OCI-LY1 (cell line): ENCODE measurements around the gene FAM107B.

Experiments
- H2AFZ ChIP-seq: fragments of 200-600 bp; sonication (generic), shearing (Covaris generic); 2 replicates; pipeline ENCODE4 v1.6.0; 2014; ENCODE audit warnings: antibody characterized with exemption, mild to moderate bottlenecking, low read length
- H3F3A ChIP-seq: fragments of 200-600 bp; sonication (generic), shearing (Covaris generic); 2 replicates; pipeline ENCODE4 v1.6.0; 2014; ENCODE audit warnings: mild to moderate bottlenecking, antibody characterized with exemption, low read length, moderate library complexity; ENCODE audit not compliant: insufficient read depth
- H3K27ac ChIP-seq: fragments of 200-600 bp; sonication (generic); 2 replicates; pipeline ENCODE4 v1.5.1; 2014; ENCODE audit warnings: low read length, mixed run types, mild to moderate bottlenecking, low read depth; ENCODE audit not compliant: poor library complexity, severe bottlenecking
- H3K27me3 ChIP-seq: fragments of 200-600 bp; sonication (generic); 2 replicates; pipeline ENCODE4 v1.6.0; 2014; ENCODE audit warnings: antibody characterized with exemption, mild to moderate bottlenecking, low read length, moderate library complexity; ENCODE audit not compliant: insufficient read depth
- H3K36me3 ChIP-seq: fragments of 200-600 bp; sonication (generic); 2 replicates; pipeline ENCODE4 v1.6.1; 2014; ENCODE audit warnings: mild to moderate bottlenecking, antibody characterized with exemption, low read length, moderate library complexity, mixed read lengths; ENCODE audit not compliant: insufficient read depth
- H3K4me1 ChIP-seq: fragments of 200-600 bp; sonication (generic); 2 replicates; pipeline ENCODE4 v1.5.1; 2014; ENCODE audit warnings: mild to moderate bottlenecking, low read length, moderate library complexity; ENCODE audit not compliant: insufficient read depth, severe bottlenecking
- H3K4me2 ChIP-seq: fragments of 200-600 bp; sonication (generic), shearing (Covaris generic); 2 replicates; pipeline ENCODE4 v1.6.1; 2014; ENCODE audit warnings: low read length
- H3K4me3 ChIP-seq: fragments of 200-600 bp; sonication (generic); 2 replicates; pipeline ENCODE4 v1.5.1; 2014; ENCODE audit warnings: low read length, low read depth, mild to moderate bottlenecking, mixed read lengths; ENCODE audit not compliant: poor library complexity, severe bottlenecking
- H3K79me2 ChIP-seq: fragments of 200-600 bp; shearing (Covaris generic); 2 replicates; pipeline ENCODE4 v1.6.1; 2016; ENCODE audit warnings: mixed run types, low read length, mixed read lengths; ENCODE audit not compliant: insufficient read depth
- H3K9ac ChIP-seq: fragments of 200-600 bp; sonication (generic), shearing (Covaris generic); 2 replicates; pipeline ENCODE4 v1.6.1; 2014; ENCODE audit warnings: mild to moderate bottlenecking, low read length, mixed read lengths
- H3K9me2 ChIP-seq: fragments of 200-600 bp; sonication (generic), shearing (Covaris generic); 2 replicates; pipeline ENCODE4 v1.6.1; 2014; ENCODE audit warnings: low read depth, mild to moderate bottlenecking, low read length, mixed read lengths
- H3K9me3 ChIP-seq: fragments of 200-600 bp; shearing (Covaris generic); 2 replicates; pipeline ENCODE4 v1.6.1; 2014; ENCODE audit warnings: low read length, mixed read lengths
- H4K20me1 ChIP-seq: fragments of 200-600 bp; sonication (generic), shearing (Covaris generic); 2 replicates; pipeline ENCODE4 v1.6.0; 2016; ENCODE audit warnings: mild to moderate bottlenecking, low read length; ENCODE audit not compliant: insufficient read depth
- EZH2 ChIP-seq: fragments of 200-600 bp; sonication (generic), shearing (Covaris generic); IDR thresholded peaks from 2 replicates; pipeline ENCODE4 v1.8.0; 2017; ENCODE audit warnings: borderline replicate concordance, mixed run types, mild to moderate bottlenecking, antibody characterized with exemption, low read length, moderate library complexity, mixed read lengths
- TF ChIP-seq, protein P1 (sequence below): fragments of 200-600 bp; sonication (generic), shearing (Covaris generic); IDR thresholded peaks from 2 replicates; pipeline ENCODE4 v1.5.1; 2017; ENCODE audit warnings: mild to moderate bottlenecking, antibody characterized with exemption, low read length, moderate library complexity, mixed read lengths

FAM107B gene

DNA sequence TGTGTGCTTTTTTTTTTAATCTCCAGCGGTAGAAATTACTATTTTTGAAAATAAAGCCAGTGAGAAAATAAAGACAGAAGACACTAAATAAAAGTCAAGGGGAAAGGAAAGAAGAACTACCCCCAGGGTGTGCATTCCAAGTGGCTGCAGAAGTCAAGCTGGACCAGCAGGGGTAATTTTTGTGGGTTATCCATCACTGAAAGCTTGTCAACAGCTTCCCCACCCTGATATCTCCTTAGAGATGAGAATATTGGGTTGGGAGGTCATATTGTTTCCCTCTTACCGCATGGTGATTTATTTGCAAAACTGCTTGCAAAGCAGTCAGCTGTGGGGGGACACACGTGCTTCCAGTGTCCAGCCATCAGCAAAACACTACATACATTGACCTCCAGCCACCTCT, 46.4 kb downstream of the FAM107B start:
- Histone ChIP-seq H3K4me3 (no peak overlapping the region), H3K9me2 (no peaks in the 10 kb centered on the region), H3K4me1 (peaks cover 17% of the 10 kb centered on the region), H3K4me2 (no peak overlapping the region), H3F3A (no peaks in the 10 kb centered on the region), H3K9me3 (no peaks in the 10 kb centered on the region), H3K27ac (no peak overlapping the region), H3K36me3 (no peaks in the 10 kb centered on the region), H3K27me3 (no peaks in the 10 kb centered on the region), H2AFZ (no peak overlapping the region), H4K20me1 (no peaks in the 10 kb centered on the region), H3K79me2 (no peaks in the 10 kb centered on the region), H3K9ac (no peak overlapping the region)
- TF ChIP-seq, protein P1, sequence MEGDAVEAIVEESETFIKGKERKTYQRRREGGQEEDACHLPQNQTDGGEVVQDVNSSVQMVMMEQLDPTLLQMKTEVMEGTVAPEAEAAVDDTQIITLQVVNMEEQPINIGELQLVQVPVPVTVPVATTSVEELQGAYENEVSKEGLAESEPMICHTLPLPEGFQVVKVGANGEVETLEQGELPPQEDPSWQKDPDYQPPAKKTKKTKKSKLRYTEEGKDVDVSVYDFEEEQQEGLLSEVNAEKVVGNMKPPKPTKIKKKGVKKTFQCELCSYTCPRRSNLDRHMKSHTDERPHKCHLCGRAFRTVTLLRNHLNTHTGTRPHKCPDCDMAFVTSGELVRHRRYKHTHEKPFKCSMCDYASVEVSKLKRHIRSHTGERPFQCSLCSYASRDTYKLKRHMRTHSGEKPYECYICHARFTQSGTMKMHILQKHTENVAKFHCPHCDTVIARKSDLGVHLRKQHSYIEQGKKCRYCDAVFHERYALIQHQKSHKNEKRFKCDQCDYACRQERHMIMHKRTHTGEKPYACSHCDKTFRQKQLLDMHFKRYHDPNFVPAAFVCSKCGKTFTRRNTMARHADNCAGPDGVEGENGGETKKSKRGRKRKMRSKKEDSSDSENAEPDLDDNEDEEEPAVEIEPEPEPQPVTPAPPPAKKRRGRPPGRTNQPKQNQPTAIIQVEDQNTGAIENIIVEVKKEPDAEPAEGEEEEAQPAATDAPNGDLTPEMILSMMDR, result no peak
- no peak for TF ChIP-seq EZH2

DNA sequence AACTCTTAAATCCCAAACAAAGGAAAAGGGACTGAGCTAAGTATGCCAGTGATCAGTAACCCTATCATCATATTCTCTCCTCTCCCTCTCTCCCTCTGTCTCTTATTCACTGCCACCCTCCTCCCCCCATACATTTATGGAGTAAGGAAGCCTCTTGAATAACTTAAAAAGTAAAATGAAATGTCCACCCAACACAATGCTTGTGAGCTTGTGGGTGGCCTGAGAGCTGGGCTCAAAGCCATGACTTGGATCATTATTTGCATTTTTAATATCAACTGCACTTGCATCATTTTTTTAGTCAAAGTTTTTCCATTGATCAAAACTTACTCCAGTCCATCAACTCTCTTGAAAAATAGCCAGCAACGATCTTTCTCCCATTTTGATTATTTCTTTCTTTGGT, 46.8 kb downstream of the FAM107B start:
- Histone ChIP-seq H3K4me3 (no peak overlapping the region), H3K36me3 (no peaks in the 10 kb centered on the region), H3K4me2 (no peak overlapping the region), H3K9me2 (no peaks in the 10 kb centered on the region), H3K79me2 (no peaks in the 10 kb centered on the region), H3K9ac (no peak overlapping the region), H3K4me1 (peaks cover 18% of the 10 kb centered on the region), H3K27ac (no peak overlapping the region), H3K27me3 (no peaks in the 10 kb centered on the region), H4K20me1 (no peaks in the 10 kb centered on the region), H3F3A (no peaks in the 10 kb centered on the region), H3K9me3 (no peaks in the 10 kb centered on the region), H2AFZ (no peak overlapping the region)
- TF ChIP-seq, protein P1, result no peak
- no peak for TF ChIP-seq EZH2

- Histone ChIP-seq H3K36me3 (no peaks in the 10 kb centered on the region), H3K9me3 (no peaks in the 10 kb centered on the region), H3F3A (no peaks in the 10 kb centered on the region), H3K79me2 (no peaks in the 10 kb centered on the region), H3K9ac (no peak overlapping the region), H3K4me2 (no peak overlapping the region), H3K27me3 (no peaks in the 10 kb centered on the region), H3K4me1 (peaks cover 19% of the 10 kb centered on the region), H3K9me2 (no peaks in the 10 kb centered on the region), H3K4me3 (no peak overlapping the region), H2AFZ (no peak overlapping the region), H3K27ac (no peak overlapping the region), H4K20me1 (no peaks in the 10 kb centered on the region)
- TF ChIP-seq, protein P1, result no peak
- no peak for TF ChIP-seq EZH2
These were observed 47.2 kb downstream of the FAM107B start for GRCh38 chr10:14727465-14727864.
